SK-N-SH treated with all-trans-retinoic acid at 6 μM for 48 hours (cell line): Measurements from ENCODE around the gene RARS2.

ENCODE experiments used
- ATAC-seq: fragments of 200-7000 bp; cut with Tn5 transposase; 3 replicates; pipeline ENCODE4 v1.9.1; 2020; ENCODE audit warnings: mild to moderate bottlenecking, moderate library complexity
- ARNTL ChIP-seq: fragments of 450-650 bp; formaldehyde crosslinking; IDR thresholded peaks from 2 replicates; pipeline ENCODE4 v1.5.0; 2020; ENCODE audit warnings: low read depth, mild to moderate bottlenecking, moderate library complexity, borderline replicate concordance
- BACH2 ChIP-seq: fragments of 250-450 bp; sonication (Bioruptor Pico); IDR thresholded peaks from 2 replicates; pipeline ENCODE4 v1.9.0; 2021; ENCODE audit warnings: mild to moderate bottlenecking, borderline replicate concordance
- CSDC2 ChIP-seq: fragments of 250-450 bp; sonication (Bioruptor Pico); IDR thresholded peaks from 2 replicates; pipeline ENCODE4 v1.5.0; 2020; ENCODE audit warnings: mild to moderate bottlenecking, moderate library complexity
- ESRRG ChIP-seq: fragments of 250-450 bp; sonication (Bioruptor Pico); IDR thresholded peaks from 2 replicates; pipeline ENCODE4 v1.6.1; 2021; ENCODE audit warnings: mild to moderate bottlenecking
- GLIS3 ChIP-seq: fragments of 250-450 bp; sonication (Bioruptor Pico); IDR thresholded peaks from 2 replicates; pipeline ENCODE4 v1.5.0; 2020; ENCODE audit warnings: mild to moderate bottlenecking, moderate library complexity
- ISL1 ChIP-seq: fragments of 250-450 bp; sonication (Bioruptor Pico); IDR thresholded peaks from 2 replicates; pipeline ENCODE4 v2.1.2; 2022; ENCODE audit warnings: mild to moderate bottlenecking, moderate library complexity
- OSR1 ChIP-seq: fragments of 250-450 bp; sonication (Bioruptor Pico); IDR thresholded peaks from 2 replicates; pipeline ENCODE4 v1.8.0; 2022; ENCODE audit warnings: moderate library complexity, mild to moderate bottlenecking, inconsistent platforms
- PPARA ChIP-seq: fragments of 250-450 bp; sonication (Bioruptor Pico); IDR thresholded peaks from 2 replicates; pipeline ENCODE4 v1.5.0; 2020; ENCODE audit warnings: mild to moderate bottlenecking, borderline replicate concordance
- RARB ChIP-seq: fragments of 250-450 bp; sonication (Bioruptor Pico); IDR thresholded peaks from 2 replicates; pipeline ENCODE4 v1.8.0; 2021; ENCODE audit warnings: mild to moderate bottlenecking, moderate library complexity
- TCF4 ChIP-seq: fragments of 250-450 bp; sonication (Bioruptor Pico); IDR thresholded peaks from 2 replicates; pipeline ENCODE4 v1.8.0; 2021; ENCODE audit warnings: mild to moderate bottlenecking, moderate library complexity, borderline replicate concordance
- TOX ChIP-seq: fragments of 250-450 bp; sonication (Bioruptor Pico); IDR thresholded peaks from 2 replicates; pipeline ENCODE4 v1.8.0; 2021; ENCODE audit warnings: mild to moderate bottlenecking, moderate library complexity, borderline replicate concordance
- ZC3H10 ChIP-seq: fragments of 250-450 bp; sonication (Bioruptor Pico); IDR thresholded peaks from 2 replicates; pipeline ENCODE4 v1.5.1; 2021; ENCODE audit warnings: mild to moderate bottlenecking, moderate library complexity
- ZFP30 ChIP-seq: fragments of 450-650 bp; formaldehyde crosslinking; IDR thresholded peaks from 2 replicates; pipeline ENCODE4 v1.5.0; 2022; ENCODE audit warnings: mild to moderate bottlenecking, moderate library complexity
- ZNF565 ChIP-seq: fragments of 450-650 bp; formaldehyde crosslinking; conservative IDR thresholded peaks from 2 replicates; pipeline ENCODE4 v1.5.0; 2020; ENCODE audit warnings: low read depth, mild to moderate bottlenecking, moderate library complexity
- ZNF70 ChIP-seq: fragments of 450-650 bp; formaldehyde crosslinking; IDR thresholded peaks from 2 replicates; pipeline ENCODE4 v1.5.0; 2020; ENCODE audit warnings: mild to moderate bottlenecking, moderate library complexity
- ZNF8 ChIP-seq: fragments of 450-650 bp; formaldehyde crosslinking; IDR thresholded peaks from 2 replicates; pipeline ENCODE4 v1.5.0; 2020; ENCODE audit warnings: mild to moderate bottlenecking, moderate library complexity
- TF ChIP-seq, protein P1 (sequence below): fragments of 250-450 bp; sonication (Bioruptor Pico); IDR thresholded peaks from 2 replicates; pipeline ENCODE4 v1.5.0; 2020; ENCODE audit warnings: mild to moderate bottlenecking, moderate library complexity
- TF ChIP-seq, protein P2 (sequence below): fragments of 250-450 bp; sonication (Bioruptor Pico); IDR thresholded peaks from 2 replicates; pipeline ENCODE4 v1.5.1; 2021; ENCODE audit warnings: mild to moderate bottlenecking, moderate library complexity
- TF ChIP-seq, protein P3 (sequence below): fragments of 250-450 bp; sonication (Bioruptor Pico); IDR thresholded peaks from 2 replicates; pipeline ENCODE4 v1.5.1; 2020; ENCODE audit warnings: low read depth, mild to moderate bottlenecking, moderate library complexity
- TF ChIP-seq, protein P4 (sequence below): fragments of 250-450 bp; sonication (Bioruptor Pico); IDR thresholded peaks from 2 replicates; pipeline ENCODE4 v1.8.0; 2020; ENCODE audit warnings: mild to moderate bottlenecking, moderate library complexity, borderline replicate concordance

The RARS2 gene

DNA sequence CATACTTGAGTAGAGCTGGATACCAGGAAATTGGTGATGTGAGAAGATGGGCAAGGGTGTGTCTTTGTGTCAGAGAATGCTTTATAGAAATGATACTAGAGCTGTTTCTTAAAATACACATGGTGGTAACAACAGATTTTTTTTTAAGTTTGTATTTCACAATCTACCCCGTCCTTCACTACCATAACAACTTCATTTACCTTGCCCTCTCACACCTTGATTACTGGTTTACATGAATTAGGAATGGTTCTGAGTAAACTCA lies 45.4 kb downstream of the RARS2 start (continued):
- TF ChIP-seq, protein P1, sequence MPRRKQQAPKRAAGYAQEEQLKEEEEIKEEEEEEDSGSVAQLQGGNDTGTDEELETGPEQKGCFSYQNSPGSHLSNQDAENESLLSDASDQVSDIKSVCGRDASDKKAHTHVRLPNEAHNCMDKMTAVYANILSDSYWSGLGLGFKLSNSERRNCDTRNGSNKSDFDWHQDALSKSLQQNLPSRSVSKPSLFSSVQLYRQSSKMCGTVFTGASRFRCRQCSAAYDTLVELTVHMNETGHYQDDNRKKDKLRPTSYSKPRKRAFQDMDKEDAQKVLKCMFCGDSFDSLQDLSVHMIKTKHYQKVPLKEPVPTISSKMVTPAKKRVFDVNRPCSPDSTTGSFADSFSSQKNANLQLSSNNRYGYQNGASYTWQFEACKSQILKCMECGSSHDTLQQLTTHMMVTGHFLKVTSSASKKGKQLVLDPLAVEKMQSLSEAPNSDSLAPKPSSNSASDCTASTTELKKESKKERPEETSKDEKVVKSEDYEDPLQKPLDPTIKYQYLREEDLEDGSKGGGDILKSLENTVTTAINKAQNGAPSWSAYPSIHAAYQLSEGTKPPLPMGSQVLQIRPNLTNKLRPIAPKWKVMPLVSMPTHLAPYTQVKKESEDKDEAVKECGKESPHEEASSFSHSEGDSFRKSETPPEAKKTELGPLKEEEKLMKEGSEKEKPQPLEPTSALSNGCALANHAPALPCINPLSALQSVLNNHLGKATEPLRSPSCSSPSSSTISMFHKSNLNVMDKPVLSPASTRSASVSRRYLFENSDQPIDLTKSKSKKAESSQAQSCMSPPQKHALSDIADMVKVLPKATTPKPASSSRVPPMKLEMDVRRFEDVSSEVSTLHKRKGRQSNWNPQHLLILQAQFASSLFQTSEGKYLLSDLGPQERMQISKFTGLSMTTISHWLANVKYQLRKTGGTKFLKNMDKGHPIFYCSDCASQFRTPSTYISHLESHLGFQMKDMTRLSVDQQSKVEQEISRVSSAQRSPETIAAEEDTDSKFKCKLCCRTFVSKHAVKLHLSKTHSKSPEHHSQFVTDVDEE: no peak
- TF ChIP-seq, protein P2, sequence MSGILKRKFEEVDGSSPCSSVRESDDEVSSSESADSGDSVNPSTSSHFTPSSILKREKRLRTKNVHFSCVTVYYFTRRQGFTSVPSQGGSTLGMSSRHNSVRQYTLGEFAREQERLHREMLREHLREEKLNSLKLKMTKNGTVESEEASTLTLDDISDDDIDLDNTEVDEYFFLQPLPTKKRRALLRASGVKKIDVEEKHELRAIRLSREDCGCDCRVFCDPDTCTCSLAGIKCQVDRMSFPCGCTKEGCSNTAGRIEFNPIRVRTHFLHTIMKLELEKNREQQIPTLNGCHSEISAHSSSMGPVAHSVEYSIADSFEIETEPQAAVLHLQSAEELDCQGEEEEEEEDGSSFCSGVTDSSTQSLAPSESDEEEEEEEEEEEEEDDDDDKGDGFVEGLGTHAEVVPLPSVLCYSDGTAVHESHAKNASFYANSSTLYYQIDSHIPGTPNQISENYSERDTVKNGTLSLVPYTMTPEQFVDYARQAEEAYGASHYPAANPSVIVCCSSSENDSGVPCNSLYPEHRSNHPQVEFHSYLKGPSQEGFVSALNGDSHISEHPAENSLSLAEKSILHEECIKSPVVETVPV (CRISPR knock-in tag): no peak
- no peak for TF ChIP-seq ZC3H10 (CRISPR knock-in tag)

DNA sequence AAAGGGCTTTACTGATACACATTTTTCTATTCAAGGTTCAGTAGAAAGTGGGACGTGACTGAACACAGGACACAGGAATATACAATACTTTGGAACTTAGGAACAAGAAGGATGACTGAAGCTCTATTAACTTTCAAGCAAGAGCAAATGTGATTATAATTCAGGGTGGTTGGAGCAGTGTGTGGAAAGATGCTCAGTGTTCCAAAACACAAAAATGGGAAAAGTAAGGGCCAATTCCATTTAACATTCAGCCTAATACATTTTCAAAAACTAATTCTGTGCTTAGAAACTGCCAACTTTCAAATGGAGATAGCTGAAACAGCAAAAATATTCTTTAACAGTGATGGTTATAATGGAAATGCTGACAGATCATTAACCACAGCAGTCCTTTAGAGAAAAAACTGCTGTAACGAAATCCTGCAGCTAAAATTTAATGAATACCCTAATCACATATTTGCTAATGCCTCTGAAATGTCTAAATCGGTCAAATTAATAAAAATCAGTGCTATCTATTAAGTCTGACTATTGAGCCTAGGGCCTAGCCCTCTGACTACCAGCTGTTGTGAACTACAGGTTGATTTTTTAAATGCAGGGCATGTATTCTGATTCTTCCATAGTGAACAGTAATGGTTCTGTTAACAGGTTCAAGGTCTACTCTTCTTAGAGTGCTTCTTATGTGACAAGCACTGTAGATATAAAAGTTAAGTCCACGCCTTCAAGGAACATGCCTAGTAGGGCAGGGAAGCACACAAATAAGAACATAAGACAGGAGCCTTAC lies 45.9 kb downstream of the RARS2 start:
- no peak for ATAC-seq
- TF ChIP-seq ISL1: no peak
- TF ChIP-seq RARB (CRISPR knock-in tag): no peak
- TF ChIP-seq ZFP30 (CRISPR knock-in tag): no peak
- TF ChIP-seq ZNF8: no peak
- no peak for TF ChIP-seq ESRRG (CRISPR knock-in tag)
- TF ChIP-seq CSDC2 (CRISPR knock-in tag): no peak
- TF ChIP-seq, protein P2 (CRISPR knock-in tag): no peak
- TF ChIP-seq ZC3H10 (CRISPR knock-in tag): no peak

DNA sequence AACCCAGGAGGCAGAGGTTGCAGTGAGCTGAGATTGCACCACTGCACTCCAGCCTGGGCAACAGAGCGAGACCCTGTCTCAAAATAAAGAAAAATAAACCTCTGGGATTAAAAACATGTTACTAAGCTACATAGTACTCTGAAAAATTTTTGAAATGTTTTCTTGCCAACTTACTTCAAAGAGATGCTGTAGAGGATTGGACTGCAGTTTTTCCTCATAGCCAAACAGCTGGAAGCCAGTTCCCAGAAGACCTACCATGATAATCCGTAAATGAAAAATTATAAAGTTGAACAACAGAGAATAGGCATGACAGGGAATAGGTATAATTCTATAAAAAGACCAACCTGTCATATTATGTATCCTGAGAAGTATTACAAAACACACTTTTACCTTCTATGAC lies 48.0 kb downstream of the RARS2 start:
- TF ChIP-seq CSDC2 (CRISPR knock-in tag) (no peak), ZNF8 (no peak), PPARA (no peak), ISL1 (no peak), TOX (CRISPR knock-in tag) (no peak), BACH2 (CRISPR knock-in tag) (no peak), GLIS3 (CRISPR knock-in tag) (no peak), ARNTL (CRISPR knock-in tag) (no peak), ZNF70 (CRISPR knock-in tag) (no peak), TCF4 (CRISPR knock-in tag) (no peak), OSR1 (CRISPR knock-in tag) (no peak), ZNF565 (CRISPR knock-in tag) (no peak)
- TF ChIP-seq, protein P1: no peak
- TF ChIP-seq, protein P3, sequence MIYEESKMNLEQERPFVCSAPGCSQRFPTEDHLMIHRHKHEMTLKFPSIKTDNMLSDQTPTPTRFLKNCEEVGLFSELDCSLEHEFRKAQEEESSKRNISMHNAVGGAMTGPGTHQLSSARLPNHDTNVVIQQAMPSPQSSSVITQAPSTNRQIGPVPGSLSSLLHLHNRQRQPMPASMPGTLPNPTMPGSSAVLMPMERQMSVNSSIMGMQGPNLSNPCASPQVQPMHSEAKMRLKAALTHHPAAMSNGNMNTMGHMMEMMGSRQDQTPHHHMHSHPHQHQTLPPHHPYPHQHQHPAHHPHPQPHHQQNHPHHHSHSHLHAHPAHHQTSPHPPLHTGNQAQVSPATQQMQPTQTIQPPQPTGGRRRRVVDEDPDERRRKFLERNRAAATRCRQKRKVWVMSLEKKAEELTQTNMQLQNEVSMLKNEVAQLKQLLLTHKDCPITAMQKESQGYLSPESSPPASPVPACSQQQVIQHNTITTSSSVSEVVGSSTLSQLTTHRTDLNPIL (CRISPR knock-in tag): no peak
- TF ChIP-seq, protein P4, sequence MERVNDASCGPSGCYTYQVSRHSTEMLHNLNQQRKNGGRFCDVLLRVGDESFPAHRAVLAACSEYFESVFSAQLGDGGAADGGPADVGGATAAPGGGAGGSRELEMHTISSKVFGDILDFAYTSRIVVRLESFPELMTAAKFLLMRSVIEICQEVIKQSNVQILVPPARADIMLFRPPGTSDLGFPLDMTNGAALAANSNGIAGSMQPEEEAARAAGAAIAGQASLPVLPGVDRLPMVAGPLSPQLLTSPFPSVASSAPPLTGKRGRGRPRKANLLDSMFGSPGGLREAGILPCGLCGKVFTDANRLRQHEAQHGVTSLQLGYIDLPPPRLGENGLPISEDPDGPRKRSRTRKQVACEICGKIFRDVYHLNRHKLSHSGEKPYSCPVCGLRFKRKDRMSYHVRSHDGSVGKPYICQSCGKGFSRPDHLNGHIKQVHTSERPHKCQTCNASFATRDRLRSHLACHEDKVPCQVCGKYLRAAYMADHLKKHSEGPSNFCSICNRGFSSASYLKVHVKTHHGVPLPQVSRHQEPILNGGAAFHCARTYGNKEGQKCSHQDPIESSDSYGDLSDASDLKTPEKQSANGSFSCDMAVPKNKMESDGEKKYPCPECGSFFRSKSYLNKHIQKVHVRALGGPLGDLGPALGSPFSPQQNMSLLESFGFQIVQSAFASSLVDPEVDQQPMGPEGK (CRISPR knock-in tag): no peak
- no peak for ATAC-seq
